GM04503 (cell line): ENCODE results near the gene ATG7.

ENCODE experiments used
- DNase-seq: peaks from one replicate; pipeline ENCODE4 v3.0.0-alpha.2; 2012; ENCODE audit warnings: low read depth

ATG7 gene

GRCh38 chr3:11554666-11555065, 282.5 kb downstream of the ATG7 start:
- no peak for DNase-seq

GRCh38 chr3:11555211-11555782, 283.1 kb downstream of the ATG7 start:
- no peak for DNase-seq

DNA sequence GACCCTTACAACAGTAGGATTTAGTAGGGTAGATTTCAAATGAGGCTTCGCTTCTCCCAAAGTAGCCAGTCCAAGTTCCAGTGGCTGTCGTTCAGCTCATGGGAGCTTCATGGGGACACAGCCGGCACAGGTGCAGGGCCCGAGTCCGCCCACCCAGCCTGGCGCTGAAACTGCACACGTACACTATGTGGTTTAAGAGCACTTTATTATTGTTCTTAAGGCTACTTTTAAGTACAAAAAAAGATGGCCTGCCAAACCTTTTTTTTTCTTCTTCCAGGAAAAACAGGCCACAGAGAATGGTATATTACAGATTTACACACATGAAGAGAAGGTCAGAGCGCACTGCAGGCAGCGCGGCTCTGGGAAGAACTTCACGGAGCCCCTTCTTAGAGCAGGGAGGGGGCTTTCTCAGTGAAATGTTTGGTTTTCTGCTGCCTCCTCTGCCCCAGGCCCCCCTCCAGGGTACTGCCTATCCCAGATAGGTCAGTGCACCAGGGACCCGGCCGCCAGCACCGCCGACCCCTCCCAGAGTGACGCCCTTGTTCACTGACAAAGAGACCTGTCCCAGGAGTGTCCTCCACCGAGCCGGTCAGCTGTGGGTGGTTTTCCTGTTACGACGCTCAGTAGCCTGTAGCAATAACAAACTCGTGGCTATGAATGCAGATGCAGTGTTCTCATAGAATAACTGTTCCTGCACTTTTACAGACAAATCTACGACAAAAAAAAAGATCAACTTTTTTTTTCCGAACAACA, 283.9 kb downstream of the ATG7 start:
- DNase-seq: no peak

GRCh38 chr3:11556851-11557644, 284.9 kb downstream of the ATG7 start:
- no peak for DNase-seq

DNA sequence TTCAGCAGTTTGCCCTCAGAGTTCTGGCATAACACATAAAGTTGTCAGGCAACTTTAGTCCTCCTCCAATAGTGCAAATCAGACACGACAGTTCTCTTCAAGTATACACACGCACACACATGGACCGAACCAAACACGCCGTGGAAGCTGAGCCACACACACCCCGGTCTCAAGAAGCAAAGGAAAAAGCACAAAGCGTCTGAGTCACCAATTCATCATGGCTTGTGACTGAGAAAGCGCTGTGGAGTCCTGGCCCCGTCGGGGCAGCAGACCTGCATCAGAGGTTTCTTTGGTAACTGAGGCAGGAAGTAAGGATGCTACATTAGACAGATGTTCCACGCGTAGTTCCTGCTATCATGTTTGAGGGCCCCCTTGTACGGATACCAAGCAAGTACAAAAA, 285.8 kb downstream of the ATG7 start:
- DNase-seq: peak; percentile 55

DNA sequence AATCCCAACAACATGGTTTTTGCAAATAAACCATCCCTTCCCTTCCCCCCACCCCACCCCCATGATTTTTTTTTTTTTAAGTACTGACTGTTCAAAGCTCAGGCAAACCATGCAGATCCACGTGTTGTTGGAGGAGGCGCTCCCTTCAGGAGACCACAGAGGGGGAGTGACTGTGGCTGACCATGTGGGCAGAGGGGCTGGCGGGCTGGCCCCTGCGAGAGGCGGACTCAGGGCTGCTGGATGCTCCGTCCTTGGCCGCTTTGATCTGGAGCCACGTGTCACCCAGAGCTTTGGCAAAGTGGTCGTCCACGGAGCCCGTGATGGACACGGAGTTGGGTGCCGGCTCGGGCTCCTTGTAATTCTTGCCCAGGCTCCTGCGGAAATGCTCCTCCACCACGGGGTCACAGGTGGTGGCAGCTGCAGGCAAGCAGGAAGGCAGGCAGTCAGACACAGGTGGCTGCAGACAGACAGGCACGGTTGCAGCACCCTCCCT, 286.3 kb downstream of the ATG7 start:
- DNase-seq: no peak

GRCh38 chr3:11558918-11559815, 287.0 kb downstream of the ATG7 start:
- DNase-seq: no peak

DNA sequence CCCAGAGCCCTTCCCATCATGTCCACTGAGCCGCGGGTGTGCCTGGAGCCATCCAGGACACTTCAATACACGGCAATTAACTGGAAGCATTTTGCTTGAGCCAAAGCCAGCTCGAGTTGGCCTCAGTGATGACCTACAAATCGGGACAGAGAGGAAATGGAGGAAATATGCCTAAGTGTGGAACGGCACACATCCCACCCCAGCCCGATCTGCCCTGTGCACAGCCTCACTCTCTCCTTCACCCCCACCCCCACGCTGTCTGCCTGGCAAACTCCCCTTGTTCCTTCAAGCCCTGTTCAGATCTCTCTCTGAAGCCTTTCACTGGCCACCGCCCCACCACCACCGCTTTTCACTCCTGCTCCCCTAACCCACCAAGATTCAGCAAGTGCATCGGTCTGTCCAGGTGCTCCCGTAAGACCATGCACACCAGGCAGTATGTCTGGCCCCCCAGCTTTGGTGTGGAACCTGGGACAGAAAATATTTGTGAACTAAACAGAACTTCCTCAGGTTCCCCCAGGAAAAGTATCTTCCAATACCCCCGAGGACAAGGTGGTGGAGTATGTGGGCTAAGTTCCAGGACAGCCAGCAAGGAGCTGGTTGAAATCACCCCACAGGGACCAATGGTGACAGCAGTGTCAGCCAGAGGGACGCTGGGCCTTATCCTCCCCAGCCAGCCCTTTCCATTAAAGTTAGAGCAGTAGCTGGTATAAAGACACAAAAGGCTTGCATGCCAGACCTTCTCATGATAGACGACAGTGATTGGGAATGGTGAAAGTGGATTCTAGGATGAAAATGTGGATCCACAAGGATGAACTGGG, 287.8 kb downstream of the ATG7 start:
- DNase-seq: no peak

GRCh38 chr3:11560746-11561145, 288.5 kb downstream of the ATG7 start:
- DNase-seq: no peak

GRCh38 chr3:11562277-11562881, 290.2 kb downstream of the ATG7 start:
- DNase-seq: no peak

DNA sequence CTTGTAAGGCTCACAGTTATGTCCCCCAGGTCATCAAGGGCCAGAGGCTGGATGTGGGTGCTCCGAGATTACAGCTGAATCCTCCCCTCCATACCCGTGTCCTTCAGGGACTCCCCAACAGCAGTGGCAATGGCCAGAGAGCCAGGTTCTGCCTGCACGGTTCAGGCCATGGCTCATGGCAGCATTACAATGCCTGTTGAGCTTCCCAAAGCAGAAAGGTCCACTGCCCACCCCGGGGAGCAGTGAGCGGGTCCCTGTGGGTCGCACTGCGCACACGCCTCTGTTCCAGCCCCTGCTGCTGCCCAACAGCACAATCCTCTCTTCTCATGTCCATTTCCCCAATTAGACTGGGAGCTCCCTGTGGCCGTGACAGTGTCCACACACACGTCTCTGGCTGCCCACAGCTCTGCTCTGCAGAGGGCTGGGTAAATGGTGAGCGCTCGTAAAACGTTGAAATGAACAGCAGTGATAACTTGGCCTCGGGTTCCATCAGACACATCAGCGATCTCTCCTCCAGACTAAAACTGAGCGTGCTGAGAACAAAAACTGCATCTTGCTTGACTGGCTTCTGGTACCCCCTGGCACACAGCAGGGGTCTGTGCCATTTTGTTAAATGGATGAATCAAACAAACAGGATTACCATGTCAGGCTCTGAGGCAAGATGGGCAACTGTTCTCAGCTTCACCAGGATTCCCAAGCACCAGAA, 291.1 kb downstream of the ATG7 start:
- DNase-seq: no peak

DNA sequence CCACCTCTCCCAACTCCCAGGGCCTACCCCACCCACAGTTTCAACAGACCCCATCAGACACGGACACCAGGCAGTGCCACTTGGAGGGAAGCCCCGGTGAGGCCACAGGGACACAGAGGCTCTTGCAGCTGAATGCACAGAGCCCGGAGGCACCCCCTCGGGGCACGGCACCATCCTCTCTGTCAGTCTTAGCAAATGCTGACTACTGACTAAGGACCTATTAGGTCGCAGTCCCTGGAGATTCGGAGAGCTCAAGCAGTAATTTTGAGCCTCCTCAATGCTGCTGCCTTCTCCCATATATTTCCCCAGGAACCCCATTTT, 291.6 kb downstream of the ATG7 start:
- DNase-seq: no peak

DNA sequence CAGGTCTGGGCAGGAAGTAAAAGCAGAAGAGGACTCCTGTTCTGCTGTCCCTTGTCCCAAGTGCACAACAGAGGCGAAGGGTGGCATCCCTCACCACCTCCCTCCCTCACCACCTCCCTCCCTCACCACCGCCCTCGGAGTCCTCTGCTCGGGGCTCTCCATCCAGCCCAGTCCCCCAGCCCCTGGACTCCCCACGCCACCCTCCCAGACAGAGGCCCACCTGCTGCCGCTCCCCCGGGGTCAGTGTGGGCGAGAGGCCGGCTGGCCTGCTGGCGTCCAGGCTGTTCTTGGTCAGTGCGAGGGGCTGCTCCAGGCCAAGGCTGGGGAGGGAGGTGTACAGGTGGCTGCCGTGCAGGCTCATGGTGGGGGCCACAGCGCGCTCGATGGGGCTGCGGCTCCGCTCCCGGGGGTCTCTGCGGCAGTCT, 292.4 kb downstream of the ATG7 start:
- no peak for DNase-seq

GRCh38 chr3:11565072-11565471, 292.9 kb downstream of the ATG7 start:
- DNase-seq: no peak

- DNase-seq: no peak
Observed at GRCh38 chr3:11565492-11565891, 293.3 kb downstream of the ATG7 start.

- no peak for DNase-seq
Observed at GRCh38 chr3:11565932-11566331, 293.7 kb downstream of the ATG7 start.

- no peak for DNase-seq
Observed at GRCh38 chr3:11566478-11566877, 294.3 kb downstream of the ATG7 start.

DNA sequence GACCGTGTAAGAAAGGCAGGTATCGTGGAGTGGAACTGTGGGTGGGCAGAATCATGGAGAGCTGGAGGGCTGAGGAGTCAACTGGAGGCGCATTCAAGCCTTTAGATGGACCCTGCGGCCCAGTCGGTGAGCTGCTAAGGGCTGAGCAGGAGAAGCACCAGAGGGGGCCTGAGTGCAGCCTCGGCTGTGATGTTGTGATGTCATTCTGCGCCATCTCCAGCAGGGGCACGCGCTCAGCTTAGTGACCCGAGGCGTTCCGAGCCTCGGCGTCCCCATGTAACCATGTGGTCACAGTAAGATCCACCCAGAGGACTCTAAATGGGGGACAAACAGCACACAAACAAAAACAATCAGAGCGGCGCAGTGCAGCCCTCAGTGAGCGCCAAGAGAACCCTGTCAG, 294.7 kb downstream of the ATG7 start:
- DNase-seq: no peak

DNA sequence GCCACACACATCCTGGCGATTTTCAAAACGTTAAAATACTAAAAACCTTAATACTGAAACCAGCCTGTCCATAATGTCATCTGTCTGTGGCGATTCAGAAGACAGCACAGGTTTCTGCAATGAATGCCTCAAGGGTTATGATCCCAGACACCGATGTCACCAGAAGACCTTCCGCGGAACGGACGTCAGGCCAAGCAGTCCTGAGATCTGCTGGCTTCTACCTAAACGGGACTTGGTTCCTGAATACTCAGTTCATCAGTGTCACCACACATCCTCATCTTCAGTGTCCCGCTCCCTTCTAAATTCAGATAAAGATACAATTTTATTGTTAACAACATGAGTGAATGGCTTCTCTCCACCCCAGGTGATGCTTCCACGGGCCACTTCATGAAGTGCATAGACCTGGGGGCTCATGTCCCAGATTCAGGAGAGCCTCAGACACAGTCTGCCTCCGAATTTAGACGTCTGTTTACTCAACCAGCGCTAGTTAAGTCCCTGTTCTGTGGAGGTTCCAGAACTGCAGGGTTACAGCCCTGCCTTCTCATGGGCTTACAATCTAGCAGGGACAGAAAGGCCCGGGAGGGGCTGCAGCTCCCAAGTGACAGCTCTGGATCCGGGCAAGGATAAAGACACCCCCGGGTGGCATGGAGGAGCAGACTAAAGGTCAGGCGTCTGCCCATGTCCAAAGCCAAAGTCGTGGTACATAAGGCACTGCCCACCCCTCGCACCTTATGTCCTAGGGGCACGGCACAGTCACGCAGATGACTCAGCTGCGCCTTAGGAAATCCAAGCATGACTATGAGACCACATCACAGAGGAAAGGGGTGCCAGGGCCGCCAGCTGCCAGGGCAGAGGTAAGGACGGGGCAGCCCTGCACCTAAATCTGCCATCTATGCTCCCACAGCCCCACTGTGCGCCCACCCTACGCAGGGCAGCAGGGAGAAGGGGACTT, 295.6 kb downstream of the ATG7 start:
- DNase-seq: no peak
